GM12878 (cell line): Measurements from ENCODE around the gene TACSTD2. TPM values are rescaled to one million over a fixed set of nuclear protein-coding genes. Genes with fewer than 3 reads are reported as not detected.

Experiments
- BACH1 ChIP-seq: fragments of 450-650 bp; IDR thresholded peaks from 2 replicates; pipeline ENCODE4 v1.6.1; 2017; ENCODE audit warnings: mild to moderate bottlenecking, borderline replicate concordance
- CHD2 ChIP-seq: IDR thresholded peaks from 2 replicates; pipeline ENCODE4 v1.6.1; 2011; ENCODE audit warnings: low read depth, low read length, improper control_type of control experiment, borderline replicate concordance
- EP300 ChIP-seq, 2 experiments: fragments of 150-350 bp in 1 of 2; IDR thresholded peaks; 2 replicates each; pipeline ENCODE4 v1.6.1; 2011 to 2012; ENCODE audit warnings: low read depth in 2 of 2, low read length in 2 of 2, borderline replicate concordance in 1 of 2, improper control_type of control experiment in 1 of 2, inconsistent platforms in 1 of 2; ENCODE audit not compliant: control insufficient read depth in 1 of 2
- MYC ChIP-seq: IDR thresholded peaks from 2 replicates; pipeline ENCODE4 v1.6.1; 2011; ENCODE audit warnings: mild to moderate bottlenecking, low read length, moderate library complexity, inconsistent platforms; ENCODE audit not compliant: insufficient read depth, insufficient replicate concordance, insufficient read length, severe bottlenecking
- TCF3 ChIP-seq: IDR thresholded peaks from 2 replicates; pipeline ENCODE4 v1.6.1; 2012; ENCODE audit warnings: low read depth, mild to moderate bottlenecking, low read length, borderline replicate concordance; ENCODE audit not compliant: insufficient read depth
- YBX1 ChIP-seq: fragments of 450-650 bp; IDR thresholded peaks from 2 replicates; pipeline ENCODE4 v1.6.1; 2016; ENCODE audit warnings: antibody characterized with exemption
- polyA plus RNA-seq, 11 experiments: library from polyadenylated mRNA; depleted of rRNA in 4 of 11; unstranded in 6 of 11; stranded (reverse) in 5 of 11; fragments of >200 nt; fragmentation: Nextera tagmentation in 4 of 11; fragmentation: Illumina TruSeq in 1 of 11; extraction: Ambion mirVana in 4 of 11; extraction: Trizol in 1 of 11; gene quantifications; 1 replicate in 1 of 11; 2 replicates in 10 of 11; pipeline versions ENCODE4 v1.2.1 to v1.2.3, GENCODE V29; 2011 to 2016; ENCODE audit warnings: inconsistent platforms in 2 of 11, missing spikeins in 2 of 11, low read depth in 1 of 11
- total RNA-seq, 4 experiments: library from RNA; depleted of rRNA in 3 of 4; stranded (reverse); fragments of >200 nt in 3 of 4; fragmentation: Illumina TruSeq in 1 of 4; extraction: Trizol in 1 of 4; gene quantifications; 2 replicates each; pipeline versions ENCODE4 v1.2.1 to v1.2.3, GENCODE V29; 2013 to 2021
- TF ChIP-seq, protein P1 (sequence below): IDR thresholded peaks from 2 replicates; pipeline ENCODE4 v1.6.1; 2011; ENCODE audit warnings: borderline replicate concordance, low read depth, mild to moderate bottlenecking, moderate library complexity, mixed read lengths, low read length; ENCODE audit not compliant: insufficient read depth; ENCODE audit errors: extremely low read length
- TF ChIP-seq, protein P2 (sequence below): fragments of 450-650 bp; formaldehyde crosslinking; IDR thresholded peaks from 2 replicates; pipeline ENCODE4 v1.5.0; 2022; ENCODE audit warnings: mild to moderate bottlenecking, missing genetic modification characterization
- TF ChIP-seq, protein P3 (sequence below): IDR thresholded peaks from 2 replicates; pipeline ENCODE4 v1.6.1; 2012; ENCODE audit warnings: low read depth, low read length, improper control_type of control experiment
- TF ChIP-seq, protein P4 (sequence below): fragments of 450-650 bp; conservative IDR thresholded peaks from 2 replicates; pipeline ENCODE4 v1.6.1; 2017; ENCODE audit warnings: mild to moderate bottlenecking, moderate library complexity
- TF ChIP-seq, protein P5 (sequence below): fragments of 450-650 bp; IDR thresholded peaks from 2 replicates; pipeline ENCODE4 v1.6.1; 2014; ENCODE audit warnings: mild to moderate bottlenecking
- TF ChIP-seq, protein P6 (sequence below): IDR thresholded peaks from 2 replicates; pipeline ENCODE4 v1.6.1; 2012; ENCODE audit warnings: improper control_type of control experiment, low read depth, low read length; ENCODE audit not compliant: insufficient replicate concordance

Gene TACSTD2
- total and polyA plus RNA-seq, 10 of the 15 experiments (the other 5 are each of a cell fraction or from before 2014, with no cell fraction given) = 0.56 to 9.4 (median 3.7) TPM

DNA sequence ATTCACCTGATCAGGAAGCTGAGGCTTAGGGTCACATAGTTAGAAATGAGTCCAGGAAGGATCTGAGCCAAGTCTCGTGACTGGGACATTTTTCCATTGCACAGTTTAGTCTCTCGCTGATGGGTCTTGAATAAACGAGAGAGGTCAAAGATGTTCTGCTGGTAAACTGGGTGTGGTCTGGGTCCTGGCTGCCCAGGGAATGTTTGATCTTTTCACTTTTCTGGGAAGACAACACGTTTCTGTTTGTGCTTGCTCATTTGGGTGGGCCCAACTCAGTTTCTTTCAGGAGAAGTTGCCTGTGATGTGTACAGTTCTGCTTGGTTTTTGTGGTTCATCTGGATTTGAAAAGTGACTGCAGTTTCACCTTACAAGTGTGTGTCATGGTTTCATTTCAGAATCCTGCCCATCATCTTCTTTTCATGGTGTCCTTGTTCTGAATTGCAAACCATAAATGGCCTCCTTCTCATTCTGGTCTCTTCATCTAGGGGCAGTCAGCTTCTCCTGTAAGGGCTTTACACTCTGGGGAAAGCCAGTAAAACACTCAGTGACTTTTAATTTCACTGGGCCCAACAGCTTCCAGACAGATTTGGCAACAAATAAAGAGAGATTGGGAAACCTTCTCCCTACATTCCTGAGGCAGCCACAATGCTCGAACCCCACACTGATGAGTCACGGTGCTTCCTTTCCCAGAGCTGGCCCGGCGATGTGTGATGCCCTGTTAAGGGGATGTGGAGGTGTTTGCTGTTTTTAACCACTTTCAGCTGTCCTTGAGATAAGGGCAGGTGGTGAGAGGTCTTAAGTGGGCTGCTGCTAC, 7.2 kb upstream of the TACSTD2 start (continued):
- TF ChIP-seq BACH1 (0 out of 2 replicates have a peak, but pooled peaks have one; percentile 19), YBX1 (no peak), TCF3 (no peak), CHD2 (no peak), EP300 (IDR thresholded peaks at IDR 0.05; ENCODE audit: borderline replicate concordance in 1 of 2, control insufficient read depth in 1 of 2, low read depth in 2 of 2, low read length in 2 of 2) (no peak), MYC (no peak)
- TF ChIP-seq, protein P1, sequence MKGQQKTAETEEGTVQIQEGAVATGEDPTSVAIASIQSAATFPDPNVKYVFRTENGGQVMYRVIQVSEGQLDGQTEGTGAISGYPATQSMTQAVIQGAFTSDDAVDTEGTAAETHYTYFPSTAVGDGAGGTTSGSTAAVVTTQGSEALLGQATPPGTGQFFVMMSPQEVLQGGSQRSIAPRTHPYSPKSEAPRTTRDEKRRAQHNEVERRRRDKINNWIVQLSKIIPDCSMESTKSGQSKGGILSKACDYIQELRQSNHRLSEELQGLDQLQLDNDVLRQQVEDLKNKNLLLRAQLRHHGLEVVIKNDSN = no peak
- TF ChIP-seq, protein P2, sequence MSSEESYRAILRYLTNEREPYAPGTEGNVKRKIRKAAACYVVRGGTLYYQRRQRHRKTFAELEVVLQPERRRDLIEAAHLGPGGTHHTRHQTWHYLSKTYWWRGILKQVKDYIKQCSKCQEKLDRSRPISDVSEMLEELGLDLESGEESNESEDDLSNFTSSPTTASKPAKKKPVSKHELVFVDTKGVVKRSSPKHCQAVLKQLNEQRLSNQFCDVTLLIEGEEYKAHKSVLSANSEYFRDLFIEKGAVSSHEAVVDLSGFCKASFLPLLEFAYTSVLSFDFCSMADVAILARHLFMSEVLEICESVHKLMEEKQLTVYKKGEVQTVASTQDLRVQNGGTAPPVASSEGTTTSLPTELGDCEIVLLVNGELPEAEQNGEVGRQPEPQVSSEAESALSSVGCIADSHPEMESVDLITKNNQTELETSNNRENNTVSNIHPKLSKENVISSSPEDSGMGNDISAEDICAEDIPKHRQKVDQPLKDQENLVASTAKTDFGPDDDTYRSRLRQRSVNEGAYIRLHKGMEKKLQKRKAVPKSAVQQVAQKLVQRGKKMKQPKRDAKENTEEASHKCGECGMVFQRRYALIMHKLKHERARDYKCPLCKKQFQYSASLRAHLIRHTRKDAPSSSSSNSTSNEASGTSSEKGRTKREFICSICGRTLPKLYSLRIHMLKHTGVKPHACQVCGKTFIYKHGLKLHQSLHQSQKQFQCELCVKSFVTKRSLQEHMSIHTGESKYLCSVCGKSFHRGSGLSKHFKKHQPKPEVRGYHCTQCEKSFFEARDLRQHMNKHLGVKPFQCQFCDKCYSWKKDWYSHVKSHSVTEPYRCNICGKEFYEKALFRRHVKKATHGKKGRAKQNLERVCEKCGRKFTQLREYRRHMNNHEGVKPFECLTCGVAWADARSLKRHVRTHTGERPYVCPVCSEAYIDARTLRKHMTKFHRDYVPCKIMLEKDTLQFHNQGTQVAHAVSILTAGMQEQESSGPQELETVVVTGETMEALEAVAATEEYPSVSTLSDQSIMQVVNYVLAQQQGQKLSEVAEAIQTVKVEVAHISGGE (CRISPR knock-in tag) = no peak
- TF ChIP-seq, protein P3, sequence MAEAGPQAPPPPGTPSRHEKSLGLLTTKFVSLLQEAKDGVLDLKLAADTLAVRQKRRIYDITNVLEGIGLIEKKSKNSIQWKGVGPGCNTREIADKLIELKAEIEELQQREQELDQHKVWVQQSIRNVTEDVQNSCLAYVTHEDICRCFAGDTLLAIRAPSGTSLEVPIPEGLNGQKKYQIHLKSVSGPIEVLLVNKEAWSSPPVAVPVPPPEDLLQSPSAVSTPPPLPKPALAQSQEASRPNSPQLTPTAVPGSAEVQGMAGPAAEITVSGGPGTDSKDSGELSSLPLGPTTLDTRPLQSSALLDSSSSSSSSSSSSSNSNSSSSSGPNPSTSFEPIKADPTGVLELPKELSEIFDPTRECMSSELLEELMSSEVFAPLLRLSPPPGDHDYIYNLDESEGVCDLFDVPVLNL = no peak
- TF ChIP-seq, protein P4, sequence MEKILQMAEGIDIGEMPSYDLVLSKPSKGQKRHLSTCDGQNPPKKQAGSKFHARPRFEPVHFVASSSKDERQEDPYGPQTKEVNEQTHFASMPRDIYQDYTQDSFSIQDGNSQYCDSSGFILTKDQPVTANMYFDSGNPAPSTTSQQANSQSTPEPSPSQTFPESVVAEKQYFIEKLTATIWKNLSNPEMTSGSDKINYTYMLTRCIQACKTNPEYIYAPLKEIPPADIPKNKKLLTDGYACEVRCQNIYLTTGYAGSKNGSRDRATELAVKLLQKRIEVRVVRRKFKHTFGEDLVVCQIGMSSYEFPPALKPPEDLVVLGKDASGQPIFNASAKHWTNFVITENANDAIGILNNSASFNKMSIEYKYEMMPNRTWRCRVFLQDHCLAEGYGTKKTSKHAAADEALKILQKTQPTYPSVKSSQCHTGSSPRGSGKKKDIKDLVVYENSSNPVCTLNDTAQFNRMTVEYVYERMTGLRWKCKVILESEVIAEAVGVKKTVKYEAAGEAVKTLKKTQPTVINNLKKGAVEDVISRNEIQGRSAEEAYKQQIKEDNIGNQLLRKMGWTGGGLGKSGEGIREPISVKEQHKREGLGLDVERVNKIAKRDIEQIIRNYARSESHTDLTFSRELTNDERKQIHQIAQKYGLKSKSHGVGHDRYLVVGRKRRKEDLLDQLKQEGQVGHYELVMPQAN = no peak
- TF ChIP-seq, protein P5, sequence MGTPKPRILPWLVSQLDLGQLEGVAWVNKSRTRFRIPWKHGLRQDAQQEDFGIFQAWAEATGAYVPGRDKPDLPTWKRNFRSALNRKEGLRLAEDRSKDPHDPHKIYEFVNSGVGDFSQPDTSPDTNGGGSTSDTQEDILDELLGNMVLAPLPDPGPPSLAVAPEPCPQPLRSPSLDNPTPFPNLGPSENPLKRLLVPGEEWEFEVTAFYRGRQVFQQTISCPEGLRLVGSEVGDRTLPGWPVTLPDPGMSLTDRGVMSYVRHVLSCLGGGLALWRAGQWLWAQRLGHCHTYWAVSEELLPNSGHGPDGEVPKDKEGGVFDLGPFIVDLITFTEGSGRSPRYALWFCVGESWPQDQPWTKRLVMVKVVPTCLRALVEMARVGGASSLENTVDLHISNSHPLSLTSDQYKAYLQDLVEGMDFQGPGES = no peak
- TF ChIP-seq, protein P6, sequence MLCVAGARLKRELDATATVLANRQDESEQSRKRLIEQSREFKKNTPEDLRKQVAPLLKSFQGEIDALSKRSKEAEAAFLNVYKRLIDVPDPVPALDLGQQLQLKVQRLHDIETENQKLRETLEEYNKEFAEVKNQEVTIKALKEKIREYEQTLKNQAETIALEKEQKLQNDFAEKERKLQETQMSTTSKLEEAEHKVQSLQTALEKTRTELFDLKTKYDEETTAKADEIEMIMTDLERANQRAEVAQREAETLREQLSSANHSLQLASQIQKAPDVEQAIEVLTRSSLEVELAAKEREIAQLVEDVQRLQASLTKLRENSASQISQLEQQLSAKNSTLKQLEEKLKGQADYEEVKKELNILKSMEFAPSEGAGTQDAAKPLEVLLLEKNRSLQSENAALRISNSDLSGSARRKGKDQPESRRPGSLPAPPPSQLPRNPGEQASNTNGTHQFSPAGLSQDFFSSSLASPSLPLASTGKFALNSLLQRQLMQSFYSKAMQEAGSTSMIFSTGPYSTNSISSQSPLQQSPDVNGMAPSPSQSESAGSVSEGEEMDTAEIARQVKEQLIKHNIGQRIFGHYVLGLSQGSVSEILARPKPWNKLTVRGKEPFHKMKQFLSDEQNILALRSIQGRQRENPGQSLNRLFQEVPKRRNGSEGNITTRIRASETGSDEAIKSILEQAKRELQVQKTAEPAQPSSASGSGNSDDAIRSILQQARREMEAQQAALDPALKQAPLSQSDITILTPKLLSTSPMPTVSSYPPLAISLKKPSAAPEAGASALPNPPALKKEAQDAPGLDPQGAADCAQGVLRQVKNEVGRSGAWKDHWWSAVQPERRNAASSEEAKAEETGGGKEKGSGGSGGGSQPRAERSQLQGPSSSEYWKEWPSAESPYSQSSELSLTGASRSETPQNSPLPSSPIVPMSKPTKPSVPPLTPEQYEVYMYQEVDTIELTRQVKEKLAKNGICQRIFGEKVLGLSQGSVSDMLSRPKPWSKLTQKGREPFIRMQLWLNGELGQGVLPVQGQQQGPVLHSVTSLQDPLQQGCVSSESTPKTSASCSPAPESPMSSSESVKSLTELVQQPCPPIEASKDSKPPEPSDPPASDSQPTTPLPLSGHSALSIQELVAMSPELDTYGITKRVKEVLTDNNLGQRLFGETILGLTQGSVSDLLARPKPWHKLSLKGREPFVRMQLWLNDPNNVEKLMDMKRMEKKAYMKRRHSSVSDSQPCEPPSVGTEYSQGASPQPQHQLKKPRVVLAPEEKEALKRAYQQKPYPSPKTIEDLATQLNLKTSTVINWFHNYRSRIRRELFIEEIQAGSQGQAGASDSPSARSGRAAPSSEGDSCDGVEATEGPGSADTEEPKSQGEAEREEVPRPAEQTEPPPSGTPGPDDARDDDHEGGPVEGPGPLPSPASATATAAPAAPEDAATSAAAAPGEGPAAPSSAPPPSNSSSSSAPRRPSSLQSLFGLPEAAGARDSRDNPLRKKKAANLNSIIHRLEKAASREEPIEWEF = no peak
